ENCODE measurements around the gene CRYBG1.

GRCh38 chr6:106347219-106347618 lies 13.3 kb upstream of the CRYBG1 start:
- no peak for TF ChIP-seq CTCF (IDR thresholded peaks at IDR 0.05)
- TF ChIP-seq POLR2A (IDR thresholded peaks at IDR 0.05), result no peak
